Liver (tissue), 9 donors: ENCODE data around the gene TRIM65. TPM values are rescaled to one million over a fixed set of nuclear protein-coding genes. Genes with fewer than 3 reads are reported as not detected.

ENCODE experiments used
- DNase-seq: peaks from one replicate; pipeline ENCODE4 v3.0.0-alpha.2; 2017; ENCODE audit warnings: low spot score
- H3K27ac ChIP-seq, 2 donors: one replicate each; pipeline ENCODE4 v1.7.0; 2013; ENCODE audit warnings: inconsistent platforms in 2 of 2, low read length in 2 of 2, control low read depth in 1 of 2, low read depth in 1 of 2, mild to moderate bottlenecking in 1 of 2
- H3K27me3 ChIP-seq, 4 donors: one replicate each; pipeline versions ENCODE4 v1.6.1 to v1.7.0; 2013; ENCODE audit warnings: low read length in 3 of 4, inconsistent platforms in 1 of 4, mild to moderate bottlenecking in 1 of 4, moderate library complexity in 1 of 4; ENCODE audit not compliant: control insufficient read depth in 4 of 4, insufficient read depth in 4 of 4
- H3K36me3 ChIP-seq, 4 donors: one replicate each; pipeline versions ENCODE4 v1.6.1 to v1.7.0; 2013; ENCODE audit warnings: low read length in 3 of 4, mild to moderate bottlenecking in 3 of 4, low read depth in 1 of 4, moderate library complexity in 1 of 4; ENCODE audit not compliant: control insufficient read depth in 4 of 4, insufficient read depth in 3 of 4
- H3K4me1 ChIP-seq, 4 donors: one replicate each; pipeline versions ENCODE4 v1.6.1 to v1.7.0; 2013; ENCODE audit warnings: low read length in 3 of 4, mild to moderate bottlenecking in 3 of 4, moderate library complexity in 1 of 4; ENCODE audit not compliant: control insufficient read depth in 4 of 4, insufficient read depth in 4 of 4
- H3K4me3 ChIP-seq, 3 donors: one replicate each; pipeline versions ENCODE4 v1.6.1 to v1.7.0; 2013; ENCODE audit warnings: low read length in 3 of 3, control low read depth in 1 of 3, low read depth in 1 of 3, mild to moderate bottlenecking in 1 of 3
- H3K9ac ChIP-seq, 2 donors: one replicate each; pipeline ENCODE4 v1.7.0; 2013; ENCODE audit warnings: low read length in 2 of 2, mild to moderate bottlenecking in 2 of 2, moderate library complexity in 2 of 2, control low read depth in 1 of 2, low read depth in 1 of 2
- H3K9me3 ChIP-seq, 4 donors: one replicate each; pipeline versions ENCODE4 v1.6.1 to v1.7.0; 2013; ENCODE audit warnings: low read length in 3 of 4; ENCODE audit not compliant: control insufficient read depth in 4 of 4
- ATF3 ChIP-seq: IDR thresholded peaks from 2 replicates; pipeline ENCODE4 v1.6.1; 2016; ENCODE audit warnings: antibody characterized with exemption
- CTCF ChIP-seq: fragments of 150-350 bp; IDR thresholded peaks from 2 replicates; pipeline ENCODE4 v1.5.1; 2017; ENCODE audit warnings: improper control_type of control experiment, low read depth, low read length; ENCODE audit not compliant: missing input control
- EGR1 ChIP-seq, 2 donors: IDR thresholded peaks; 2 replicates each; pipeline ENCODE4 v1.6.1; 2016 to 2018; ENCODE audit warnings: antibody characterized with exemption in 2 of 2, low read depth in 2 of 2
- FOXA2 ChIP-seq: IDR thresholded peaks from 2 replicates; pipeline ENCODE4 v1.6.1; 2016; ENCODE audit warnings: antibody characterized with exemption
- GABPA ChIP-seq, 2 donors: IDR thresholded peaks in 1 of 2; conservative IDR thresholded peaks in 1 of 2; 2 replicates each; pipeline ENCODE4 v1.6.1; 2016; ENCODE audit warnings: antibody characterized with exemption in 2 of 2, mild to moderate bottlenecking in 1 of 2, moderate library complexity in 1 of 2
- HNF4A ChIP-seq, 2 donors: conservative IDR thresholded peaks; 2 replicates each; pipeline ENCODE4 v1.6.1; 2016; ENCODE audit warnings: antibody characterized with exemption in 2 of 2, mild to moderate bottlenecking in 2 of 2
- HNF4G ChIP-seq: IDR thresholded peaks from 2 replicates; pipeline ENCODE4 v1.6.1; 2016; ENCODE audit warnings: antibody characterized with exemption
- JUND ChIP-seq, 2 donors: IDR thresholded peaks; 2 replicates each; pipeline ENCODE4 v1.6.1; 2016; ENCODE audit warnings: antibody characterized with exemption in 2 of 2
- MAX ChIP-seq: IDR thresholded peaks from 2 replicates; pipeline ENCODE4 v1.6.1; 2016; ENCODE audit warnings: antibody characterized with exemption
- NR2F2 ChIP-seq: IDR thresholded peaks from 2 replicates; pipeline ENCODE4 v1.6.1; 2016; ENCODE audit warnings: antibody characterized with exemption
- RAD21 ChIP-seq, 2 donors: IDR thresholded peaks; 2 replicates each; pipeline ENCODE4 v1.6.1; 2016; ENCODE audit warnings: antibody characterized with exemption in 2 of 2, mild to moderate bottlenecking in 2 of 2
- REST ChIP-seq: IDR thresholded peaks from 2 replicates; pipeline ENCODE4 v1.6.1; 2016; ENCODE audit warnings: antibody characterized with exemption, mild to moderate bottlenecking
- RXRA ChIP-seq, 2 donors: IDR thresholded peaks; 2 replicates each; pipeline ENCODE4 v1.6.1; 2017 to 2018; ENCODE audit warnings: antibody characterized with exemption in 2 of 2, mild to moderate bottlenecking in 1 of 2
- SP1 ChIP-seq: IDR thresholded peaks from 2 replicates; pipeline ENCODE4 v1.6.1; 2018; ENCODE audit warnings: antibody characterized with exemption, mild to moderate bottlenecking
- TAF1 ChIP-seq: conservative IDR thresholded peaks from 2 replicates; pipeline ENCODE4 v1.6.1; 2016; ENCODE audit warnings: antibody characterized with exemption, mild to moderate bottlenecking
- ZBTB33 ChIP-seq: IDR thresholded peaks from 2 replicates; pipeline ENCODE4 v1.6.1; 2016; ENCODE audit warnings: antibody characterized with exemption
- WGBS: extraction: QIAGEN DNeasy Blood & Tissue Kit; methylation state at CpG from one replicate; pipeline ENCODE4 v1.1.7; 2013; 5-methylcytosine and 5-hydroxymethylcytosine counted together
- polyA plus RNA-seq, 2 donors: library from polyadenylated mRNA; stranded (reverse) in 1 of 2; unstranded in 1 of 2; fragments of 200-250 nt in 1 of 2; fragments of >200 nt in 1 of 2; fragmentation: Nextera tagmentation in 1 of 2; extraction: Ambion mirVana in 1 of 2; gene quantifications; one replicate each; pipeline versions ENCODE4 v1.2.1 to v1.2.3, GENCODE V29; 2013 to 2015
- total RNA-seq, 2 donors: library from RNA; depleted of rRNA; stranded (reverse); fragments of >200 nt; gene quantifications; one replicate each; pipeline ENCODE4 v1.2.3, GENCODE V29; 2014
- donor health status: healthy.
- donor health status: healthy.
- donor health status: healthy.
- donor health status: healthy.
- donor health status: healthy.

Gene TRIM65
- total and polyA plus RNA-seq, 4 donors = 1.5 to 8.6 (median 6.5) TPM

- no peak for TF ChIP-seq REST
These were observed 51.6 kb downstream of the TRIM65 start (continued) for GRCh38 chr17:75845058-75845711.

- no peak for TF ChIP-seq RAD21 (IDR thresholded peaks at IDR 0.05)
- no peak for TF ChIP-seq ATF3
- no peak for TF ChIP-seq RXRA (IDR thresholded peaks at IDR 0.05)
- no peak for TF ChIP-seq ZBTB33
- no peak for TF ChIP-seq GABPA (IDR thresholded peaks at IDR 0.05 in 1 of 2, conservative IDR thresholded peaks at IDR 0.05 in 1 of 2)
- TF ChIP-seq FOXA2 = no peak
- TF ChIP-seq TAF1 = no peak
- TF ChIP-seq HNF4A (conservative IDR thresholded peaks at IDR 0.05) = no peak
- no peak for TF ChIP-seq SP1
- TF ChIP-seq EGR1 (IDR thresholded peaks at IDR 0.05; ENCODE audit: low read depth in 2 of 2) = no peak
- no peak for TF ChIP-seq CTCF
- TF ChIP-seq REST = no peak
- no peak for TF ChIP-seq MAX
- TF ChIP-seq NR2F2 = no peak
- TF ChIP-seq HNF4G = no peak
- TF ChIP-seq JUND (IDR thresholded peaks at IDR 0.05) = no peak
- H3K9me3 ChIP-seq = no peaks in the 10 kb centered on the region
- peak; percentile 77 for DNase-seq
- peaks cover 25 to 44% (median 35%) of the 10 kb centered on the region in 4 donors for H3K36me3 ChIP-seq
- H3K27me3 ChIP-seq = no peaks in the 10 kb centered on the region
- H3K9ac ChIP-seq = peak overlapping the region in 1 of 2 donors; percentile 47
- 55% methylated on average over 14 of the region's 14 CpGs for WGBS
- H3K4me1 ChIP-seq = peaks cover 0 to 28% (median 13%) of the 10 kb centered on the region in 4 donors
- peak overlapping the region in 1 of 3 donors; percentile 39 for H3K4me3 ChIP-seq
- H3K27ac ChIP-seq = peak overlapping the region; percentile 70 to 77
These were observed 52.2 kb downstream of the TRIM65 start for GRCh38 chr17:75844530-75845057.
